GM23248 (cell line): ENCODE data around the gene FAM114A1. TPM values are rescaled to one million over a fixed set of nuclear protein-coding genes. Genes with fewer than 3 reads are reported as not detected.

ENCODE experiments used
- DNase-seq: peaks from one replicate; pipeline ENCODE4 v3.0.0-alpha.2; 2015
- H2AFZ ChIP-seq: fragments of 200-600 bp; sonication (generic); 2 replicates; pipeline ENCODE4 v1.6.1; 2016; ENCODE audit warnings: antibody characterized with exemption
- H3F3A ChIP-seq: fragments of 200-600 bp; sonication (generic); 2 replicates; pipeline ENCODE4 v1.6.1; 2016; ENCODE audit warnings: mild to moderate bottlenecking, antibody characterized with exemption, mixed run types; ENCODE audit not compliant: insufficient read depth
- H3K27ac ChIP-seq: fragments of 200-600 bp; sonication (generic); 2 replicates; pipeline ENCODE4 v1.5.1; 2016; ENCODE audit warnings: mild to moderate bottlenecking
- H3K27me3 ChIP-seq: fragments of 200-600 bp; sonication (generic); replicated peaks from 2 replicates; pipeline ENCODE4 v1.6.1; 2016; ENCODE audit warnings: mild to moderate bottlenecking; ENCODE audit not compliant: insufficient read depth
- H3K36me3 ChIP-seq: fragments of 200-600 bp; sonication (generic); 2 replicates; pipeline ENCODE4 v1.6.1; 2016; ENCODE audit warnings: low read depth, mild to moderate bottlenecking
- H3K4me1 ChIP-seq: fragments of 200-600 bp; sonication (generic); 2 replicates; pipeline ENCODE4 v1.6.1; 2016; ENCODE audit warnings: mild to moderate bottlenecking; ENCODE audit not compliant: insufficient read depth
- H3K4me2 ChIP-seq: fragments of 200-600 bp; sonication (generic); one replicate; pipeline ENCODE4 v1.6.1; 2016; ENCODE audit warnings: mild to moderate bottlenecking; ENCODE audit not compliant: unreplicated experiment
- H3K4me3 ChIP-seq: fragments of 200-600 bp; sonication (generic); 2 replicates; pipeline ENCODE4 v1.5.1; 2016; ENCODE audit warnings: mild to moderate bottlenecking
- H3K79me2 ChIP-seq: fragments of 200-600 bp; sonication (generic); 2 replicates; pipeline ENCODE4 v1.6.1; 2016; ENCODE audit warnings: mild to moderate bottlenecking; ENCODE audit not compliant: insufficient read depth
- H3K9ac ChIP-seq: fragments of 200-600 bp; sonication (generic); 2 replicates; pipeline ENCODE4 v1.6.1; 2016; ENCODE audit warnings: mild to moderate bottlenecking
- H3K9me2 ChIP-seq: fragments of 200-600 bp; sonication (generic); 2 replicates; pipeline ENCODE4 v1.6.1; 2016; ENCODE audit warnings: mixed run types, mild to moderate bottlenecking, moderate library complexity; ENCODE audit not compliant: insufficient read depth
- H3K9me3 ChIP-seq: fragments of 200-600 bp; sonication (generic); one replicate; pipeline ENCODE4 v1.6.1; 2017; ENCODE audit warnings: low read depth
- H4K20me1 ChIP-seq: fragments of 200-600 bp; sonication (generic); 2 replicates; pipeline ENCODE4 v1.6.0; 2016; ENCODE audit not compliant: insufficient read depth
- EZH2 ChIP-seq: fragments of 200-600 bp; sonication (generic); IDR thresholded peaks from 2 replicates; pipeline ENCODE4 v1.6.1; 2018; ENCODE audit warnings: antibody characterized with exemption, mild to moderate bottlenecking; ENCODE audit not compliant: insufficient read depth, poor library complexity, severe bottlenecking
- EZH2phosphoT487 ChIP-seq: fragments of 200-600 bp; sonication (generic); IDR thresholded peaks from 2 replicates; pipeline ENCODE4 v1.6.1; 2018; ENCODE audit warnings: antibody characterized with exemption, moderate library complexity, mild to moderate bottlenecking, low read depth; ENCODE audit not compliant: insufficient read depth
- WGBS, 2 experiments: methylation state at CpG; one replicate each; pipeline ENCODE4 v1.1.6; 2015 to 2017; ENCODE audit warnings: low lambda C conversion rate in 2 of 2, low coverage in 1 of 2; ENCODE audit errors: missing lambda C conversion rate in 2 of 2; 5-methylcytosine and 5-hydroxymethylcytosine counted together
- in situ Hi-C: fragments of 300-500 bp; cut with MboI; formaldehyde crosslinking; loops from 2 replicates; pipeline ENCODE4 v1.15.0; 2020
- polyA plus RNA-seq: library from polyadenylated mRNA; unstranded; fragments of >200 nt; fragmentation: Nextera tagmentation; extraction: Ambion mirVana; gene quantifications from 2 replicates; pipeline ENCODE4 v1.2.1, GENCODE V29; 2016
- total RNA-seq: library from RNA; depleted of rRNA; stranded (reverse); fragments of >200 nt; shearing (Covaris generic); gene quantifications from 2 replicates; pipeline ENCODE4 v1.2.3, GENCODE V29; 2014

FAM114A1 gene
- total and polyA plus RNA-seq, 2 experiments from 2014 or later, result 237 to 318 TPM

- Histone ChIP-seq H3K4me2 (peak overlapping the region; percentile 97), H3K27ac (peak overlapping the region; percentile 78), H3K27me3 (no peaks in the 10 kb centered on the region), H3K9ac (peak overlapping the region; percentile 50), H3K4me3 (peak overlapping the region; percentile 28; the same call in 1 of the 2 replicates), H3K79me2 (peaks cover 99% of the 10 kb centered on the region), H3F3A (peaks cover 38% of the 10 kb centered on the region), H2AFZ (no peak overlapping the region), H3K9me3 (no peaks in the 10 kb centered on the region), H3K9me2 (no peaks in the 10 kb centered on the region), H3K36me3 (peaks cover 10% of the 10 kb centered on the region; the same call in 1 of the 2 replicates), H4K20me1 (peaks cover 28% of the 10 kb centered on the region; the same call in 1 of the 2 replicates), H3K4me1 (peaks cover 57% of the 10 kb centered on the region)
- peak; percentile 90 for DNase-seq
- TF ChIP-seq EZH2phosphoT487, result no peak
- no peak for TF ChIP-seq EZH2
- in situ Hi-C loops, result no loop called here
- WGBS, 2 experiments, result 16 to 19% methylated on average over 5 of the region's 5 CpGs
These were observed 5.0 kb downstream of the FAM114A1 start for GRCh38 chr4:38872620-38873019.

GRCh38 chr4:38873290-38873944, 5.8 kb downstream of the FAM114A1 start:
- Histone ChIP-seq H3F3A (peaks cover 37% of the 10 kb centered on the region), H3K36me3 (peaks cover 14% of the 10 kb centered on the region; the same call in 1 of the 2 replicates), H4K20me1 (peaks cover 32% of the 10 kb centered on the region; the same call in 1 of the 2 replicates), H3K79me2 (peaks cover 100% of the 10 kb centered on the region), H3K9me2 (no peaks in the 10 kb centered on the region), H3K4me2 (peak overlapping the region; percentile 23), H3K27ac (peak overlapping the region; percentile 78), H2AFZ (no peak overlapping the region), H3K9me3 (no peaks in the 10 kb centered on the region), H3K9ac (peak overlapping the region; percentile 50), H3K4me3 (peak overlapping the region; percentile 28; the same call in 1 of the 2 replicates), H3K27me3 (no peaks in the 10 kb centered on the region), H3K4me1 (peaks cover 57% of the 10 kb centered on the region)
- WGBS, 2 experiments, result 63 to 71% methylated on average over 5 of the region's 5 CpGs
- in situ Hi-C loops, result no loop called here
- DNase-seq, result no peak
- TF ChIP-seq EZH2, result no peak
- no peak for TF ChIP-seq EZH2phosphoT487

GRCh38 chr4:38876636-38877035, 9.0 kb downstream of the FAM114A1 start:
- no peaks in the 10 kb centered on the region for H3K9me2 ChIP-seq
- H3K36me3 ChIP-seq, result peaks cover 42% of the 10 kb centered on the region; the same call in 1 of the 2 replicates
- no peak overlapping the region for H2AFZ ChIP-seq
- in situ Hi-C loops, result no loop called here
- H3K4me1 ChIP-seq, result peaks cover 30% of the 10 kb centered on the region
- no peak overlapping the region for H3K4me2 ChIP-seq
- H3K79me2 ChIP-seq, result peaks cover 98% of the 10 kb centered on the region
- H3F3A ChIP-seq, result peaks cover 23% of the 10 kb centered on the region
- peaks cover 36% of the 10 kb centered on the region; the same call in 1 of the 2 replicates for H4K20me1 ChIP-seq
- TF ChIP-seq EZH2phosphoT487, result no peak
- H3K4me3 ChIP-seq, result no peak overlapping the region
- no peaks in the 10 kb centered on the region for H3K27me3 ChIP-seq
- H3K9me3 ChIP-seq, result no peaks in the 10 kb centered on the region
- WGBS, 2 experiments, result 97 to 98% methylated on average over 2 of the region's 2 CpGs
- no peak for DNase-seq
- H3K27ac ChIP-seq, result no peak overlapping the region
- no peak overlapping the region for H3K9ac ChIP-seq

- in situ Hi-C loops, result no loop called here
- no peak overlapping the region for H2AFZ ChIP-seq
- H3K36me3 ChIP-seq, result peaks cover 54% of the 10 kb centered on the region
- no peak overlapping the region for H3K4me2 ChIP-seq
- H3K4me3 ChIP-seq, result no peak overlapping the region
- no peaks in the 10 kb centered on the region for H3K27me3 ChIP-seq
- DNase-seq, result no peak
- WGBS, 2 experiments, result 96 to 100% methylated on average over 4 of the region's 4 CpGs
- no peak overlapping the region for H3K9ac ChIP-seq
- H3K9me2 ChIP-seq, result no peaks in the 10 kb centered on the region
- peaks cover 47% of the 10 kb centered on the region for H3F3A ChIP-seq
- no peak overlapping the region for H3K27ac ChIP-seq
- H4K20me1 ChIP-seq, result peaks cover 12% of the 10 kb centered on the region; the same call in 1 of the 2 replicates
- H3K4me1 ChIP-seq, result peaks cover 8% of the 10 kb centered on the region
- H3K9me3 ChIP-seq, result no peaks in the 10 kb centered on the region
- TF ChIP-seq EZH2 (no peak), EZH2phosphoT487 (no peak)
- peaks cover 78% of the 10 kb centered on the region for H3K79me2 ChIP-seq
These were observed 16.6 kb downstream of the FAM114A1 start for GRCh38 chr4:38884254-38884653.
